Breast epithelium (tissue), 3 donors: Measurements from ENCODE around the gene TMEFF1.

ENCODE experiments used
- POLR2A ChIP-seq: fragments of 450-650 bp; IDR thresholded peaks from one replicate; pipeline ENCODE4 v1.6.1; 2016; ENCODE audit warnings: antibody characterized with exemption, mild to moderate bottlenecking, moderate library complexity
- POLR2AphosphoS5 ChIP-seq, 3 donors: sonication (generic); formaldehyde crosslinking; IDR thresholded peaks; one replicate each; pipeline ENCODE4 v1.6.1; 2017; ENCODE audit warnings: antibody characterized with exemption in 3 of 3
- TF ChIP-seq, protein P1 (sequence below), 3 donors: fragments of 450-650 bp; IDR thresholded peaks; one replicate each; pipeline ENCODE4 v1.5.1; 2016 to 2017; ENCODE audit warnings: antibody characterized with exemption in 3 of 3, mild to moderate bottlenecking in 3 of 3, moderate library complexity in 3 of 3

DNA sequence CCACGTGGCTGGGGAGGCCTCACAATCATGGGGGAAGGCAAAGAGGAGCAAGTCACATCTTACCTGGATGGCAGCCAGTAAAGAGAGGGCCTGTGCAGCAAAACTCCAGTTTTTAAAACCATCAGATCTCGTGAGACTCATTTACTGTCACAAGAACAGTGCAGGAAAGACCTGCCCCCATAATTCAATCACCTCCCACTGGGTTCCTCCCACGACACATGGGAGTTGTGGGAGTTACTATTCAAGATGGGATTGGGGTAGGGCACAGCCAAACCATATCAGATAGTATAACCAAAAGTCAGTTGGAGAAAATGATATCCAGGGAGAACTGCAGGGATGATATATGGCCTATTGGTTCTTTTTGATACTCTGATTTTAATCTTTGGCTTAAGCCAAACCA, 94.9 kb downstream of the TMEFF1 start:
- TF ChIP-seq, protein P1, sequence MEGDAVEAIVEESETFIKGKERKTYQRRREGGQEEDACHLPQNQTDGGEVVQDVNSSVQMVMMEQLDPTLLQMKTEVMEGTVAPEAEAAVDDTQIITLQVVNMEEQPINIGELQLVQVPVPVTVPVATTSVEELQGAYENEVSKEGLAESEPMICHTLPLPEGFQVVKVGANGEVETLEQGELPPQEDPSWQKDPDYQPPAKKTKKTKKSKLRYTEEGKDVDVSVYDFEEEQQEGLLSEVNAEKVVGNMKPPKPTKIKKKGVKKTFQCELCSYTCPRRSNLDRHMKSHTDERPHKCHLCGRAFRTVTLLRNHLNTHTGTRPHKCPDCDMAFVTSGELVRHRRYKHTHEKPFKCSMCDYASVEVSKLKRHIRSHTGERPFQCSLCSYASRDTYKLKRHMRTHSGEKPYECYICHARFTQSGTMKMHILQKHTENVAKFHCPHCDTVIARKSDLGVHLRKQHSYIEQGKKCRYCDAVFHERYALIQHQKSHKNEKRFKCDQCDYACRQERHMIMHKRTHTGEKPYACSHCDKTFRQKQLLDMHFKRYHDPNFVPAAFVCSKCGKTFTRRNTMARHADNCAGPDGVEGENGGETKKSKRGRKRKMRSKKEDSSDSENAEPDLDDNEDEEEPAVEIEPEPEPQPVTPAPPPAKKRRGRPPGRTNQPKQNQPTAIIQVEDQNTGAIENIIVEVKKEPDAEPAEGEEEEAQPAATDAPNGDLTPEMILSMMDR (IDR thresholded peaks at IDR 0.05), result no peak
- no peak for TF ChIP-seq POLR2A
- TF ChIP-seq POLR2AphosphoS5 (IDR thresholded peaks at IDR 0.05), result no peak
